ENCODE measurements around the gene ASRGL1.

DNA sequence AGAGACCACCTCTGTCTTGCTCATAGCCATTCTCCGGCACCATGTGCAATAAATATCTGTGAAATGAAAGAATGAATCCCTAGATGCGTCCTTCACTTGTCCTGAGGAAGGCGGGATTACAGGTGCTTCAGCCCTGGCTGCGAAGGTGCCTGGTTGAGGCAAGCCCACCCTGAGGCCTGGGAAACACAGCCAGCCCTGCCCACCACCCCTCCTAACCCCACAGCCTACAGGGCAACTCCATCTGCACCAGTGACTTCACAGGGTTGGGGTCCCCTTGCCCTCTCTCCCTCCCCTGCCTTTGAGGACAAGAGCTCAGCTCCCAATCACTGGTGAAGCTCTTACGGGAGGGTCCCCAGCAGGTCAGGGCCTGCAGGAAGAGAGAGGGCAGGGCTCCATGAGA is 64.1 kb downstream of the ASRGL1 start:
- TF ChIP-seq POLR2A (IDR thresholded peaks at IDR 0.05) = no peak
- no peak for TF ChIP-seq CTCF (IDR thresholded peaks at IDR 0.05)
